ENCODE measurements around the gene ZNF182.
"Not testable (repeated sequence)": the region's sequence is repeated elsewhere in the genome, so short reads cannot be mapped to it uniquely, and the experiment has no call there.

Gene ZNF182

DNA sequence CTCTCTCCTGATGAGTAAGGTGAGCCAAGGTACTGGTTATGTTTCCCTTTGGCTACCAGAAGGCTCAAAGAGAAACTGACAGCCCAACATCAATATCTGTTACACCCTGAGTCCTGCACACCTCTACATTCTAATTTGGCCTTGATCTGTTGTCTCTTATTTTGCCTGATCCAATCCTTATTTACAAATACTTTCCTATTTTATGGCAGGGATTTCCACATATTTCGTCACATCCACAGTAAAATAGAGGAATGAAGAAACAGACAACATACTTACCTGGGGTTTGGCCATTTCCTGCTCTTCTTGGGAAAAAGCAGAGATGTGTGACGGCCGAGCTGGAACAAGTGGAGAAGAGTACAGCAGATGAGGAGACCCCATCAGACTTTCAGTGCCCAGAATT, 1.5 kb downstream of the ZNF182 start:
- no peak for DNase-seq (ENCODE audit: low read depth in 2 of 2)

DNA sequence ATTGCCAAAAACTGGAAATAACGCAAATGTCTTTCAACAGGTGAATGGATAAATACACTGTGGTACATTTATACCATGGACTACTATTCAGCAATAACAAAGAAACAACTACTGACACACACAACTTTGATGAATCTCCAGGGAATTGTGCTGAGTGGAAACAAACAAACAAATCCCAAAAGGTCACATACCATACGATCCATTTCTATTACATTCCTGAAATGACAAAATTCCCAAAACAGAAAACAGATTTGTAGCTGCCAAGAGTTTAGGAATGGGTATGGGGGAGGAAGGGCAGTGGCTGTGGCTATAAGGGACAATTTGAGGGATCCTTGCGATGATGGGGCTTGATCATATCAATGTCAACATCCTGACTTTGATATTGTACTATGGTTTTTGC, 2.5 kb downstream of the ZNF182 start:
- no peak for DNase-seq (ENCODE audit: low read depth in 2 of 2)

DNA sequence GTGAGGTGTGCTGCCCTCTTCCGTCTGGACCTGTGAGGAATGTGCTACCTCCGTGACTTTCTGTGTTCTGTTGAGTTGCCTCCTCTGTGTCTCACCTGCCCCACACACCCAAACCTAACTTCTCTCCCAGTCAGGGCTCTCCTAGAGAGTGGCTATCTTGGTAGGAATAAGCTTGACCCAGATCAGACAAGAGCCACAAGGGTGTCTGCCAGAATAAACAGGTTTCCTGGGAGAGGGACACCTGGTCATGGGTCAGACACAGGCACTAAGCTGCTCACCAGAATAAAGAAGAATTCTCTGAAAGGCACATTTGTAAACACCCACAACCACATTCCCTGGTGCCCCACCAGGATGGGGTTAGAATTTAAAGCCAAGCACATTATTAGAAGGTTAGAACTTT, 11.1 kb downstream of the ZNF182 start:
- no peak for DNase-seq (ENCODE audit: low read depth in 2 of 2)

DNA sequence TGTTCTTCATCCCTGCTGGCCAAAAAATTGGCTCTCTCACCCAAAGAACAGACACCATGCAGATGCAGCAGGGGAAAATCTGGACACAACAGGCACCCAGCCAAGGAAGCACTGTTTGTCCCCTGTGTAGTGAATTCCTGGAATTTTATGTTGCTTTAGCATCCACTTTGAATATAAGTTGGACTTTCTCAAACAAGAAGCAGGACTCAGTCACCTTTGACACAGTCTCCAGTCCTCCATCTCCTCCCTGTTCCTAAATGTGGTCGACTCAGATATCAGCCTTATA, 11.8 kb downstream of the ZNF182 start:
- no peak for DNase-seq (ENCODE audit: low read depth in 2 of 2)

DNA sequence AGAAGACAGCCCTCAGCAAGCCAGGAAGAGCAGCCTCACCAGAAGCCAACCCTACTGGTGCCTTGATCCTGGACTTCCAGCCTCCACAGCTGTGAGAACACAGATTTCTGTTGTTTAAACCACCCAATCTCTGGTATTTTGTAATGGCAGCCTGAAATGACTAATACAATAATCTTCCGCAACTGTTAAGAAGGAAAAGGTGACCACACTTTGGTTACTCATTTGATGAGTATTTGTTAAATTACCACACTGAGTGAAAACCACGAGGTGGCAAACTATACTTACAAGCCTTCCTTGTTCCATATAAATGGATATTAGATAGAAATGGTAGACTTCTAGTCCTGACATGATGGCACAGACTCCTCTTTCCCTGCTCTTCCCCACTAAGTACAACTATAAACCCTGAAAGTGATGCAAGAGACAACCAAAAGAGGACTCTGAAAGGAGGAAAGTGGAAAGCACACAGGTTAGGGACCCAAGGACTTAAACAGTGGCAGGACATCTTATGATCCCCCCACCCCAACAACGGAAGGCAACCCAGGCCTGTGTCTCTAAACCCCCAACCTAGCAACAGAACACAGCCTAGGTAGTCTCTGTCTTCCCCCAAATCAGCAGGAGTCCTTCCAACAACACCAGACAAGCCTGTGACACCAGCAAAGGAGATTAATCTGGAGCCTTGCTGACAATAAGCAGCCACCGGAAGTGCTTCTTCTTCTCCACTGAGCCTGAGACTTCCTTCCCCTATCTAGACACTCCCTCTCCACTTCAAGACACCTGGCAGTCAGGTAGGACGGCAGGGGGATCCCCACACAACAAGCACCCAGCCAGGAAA, 12.3 kb downstream of the ZNF182 start:
- DNase-seq (ENCODE audit: low read depth in 2 of 2), result no peak

DNA sequence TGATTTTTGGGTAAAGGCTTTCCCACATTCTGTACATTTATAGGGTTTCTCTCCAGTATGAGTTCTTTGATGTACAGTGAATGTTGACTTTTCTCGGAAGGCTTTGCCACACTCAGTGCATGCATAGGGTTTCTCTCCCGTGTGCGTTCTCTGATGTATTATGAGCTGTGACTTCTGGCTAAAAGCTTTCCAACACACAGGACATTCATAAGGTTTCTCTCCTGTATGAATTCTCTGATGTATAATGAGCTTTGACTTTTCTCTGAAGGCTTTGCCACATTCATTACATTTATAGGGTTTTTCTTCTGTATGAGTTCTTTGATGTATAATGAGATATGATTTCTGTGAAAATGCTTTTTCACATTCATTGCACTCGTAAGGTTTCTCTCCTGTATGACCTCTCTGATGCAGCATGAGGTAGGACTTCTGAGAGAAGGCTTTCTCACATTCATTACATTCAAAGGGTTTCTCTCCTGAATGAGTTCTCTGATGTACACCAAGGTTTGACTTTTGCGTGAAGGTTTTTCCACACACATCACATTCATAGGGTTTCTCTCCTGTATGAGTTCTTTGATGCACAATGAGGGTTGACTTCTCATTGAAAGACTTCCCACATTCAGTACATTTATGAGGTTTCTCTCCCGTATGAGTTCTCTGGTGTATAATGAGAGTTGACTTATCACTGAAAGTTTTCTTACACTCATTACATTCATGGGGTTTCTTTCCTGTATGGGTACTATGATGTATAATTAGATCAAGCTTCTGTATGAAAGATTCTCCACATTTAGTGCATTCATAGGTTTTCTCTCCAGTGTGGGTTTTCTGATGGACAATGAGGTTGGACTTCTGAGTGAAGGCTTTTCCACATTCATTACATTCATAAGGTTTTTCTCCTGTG, 27.3 kb downstream of the ZNF182 start:
- DNase-seq (ENCODE audit: low read depth in 2 of 2), result no peak

DNA sequence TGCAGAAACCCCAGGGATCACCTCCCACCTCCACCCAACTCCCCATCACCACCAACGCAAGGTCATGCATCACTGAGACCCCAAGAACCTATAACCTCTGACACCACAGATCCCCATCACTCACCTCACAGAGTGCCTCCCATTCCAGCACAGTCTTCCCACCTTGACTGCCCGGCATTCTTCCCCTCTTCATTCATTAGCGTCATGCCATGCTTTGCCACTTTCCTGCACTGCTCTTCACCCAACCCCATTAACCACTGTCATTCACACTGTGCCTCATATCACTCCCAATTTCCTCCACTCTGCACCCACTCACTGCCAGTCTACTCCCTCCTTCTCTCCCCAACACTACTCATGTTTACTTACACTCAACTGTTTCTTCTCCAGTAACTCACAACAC, 30.6 kb downstream of the ZNF182 start:
- DNase-seq (ENCODE audit: low read depth in 2 of 2), result no peak

DNA sequence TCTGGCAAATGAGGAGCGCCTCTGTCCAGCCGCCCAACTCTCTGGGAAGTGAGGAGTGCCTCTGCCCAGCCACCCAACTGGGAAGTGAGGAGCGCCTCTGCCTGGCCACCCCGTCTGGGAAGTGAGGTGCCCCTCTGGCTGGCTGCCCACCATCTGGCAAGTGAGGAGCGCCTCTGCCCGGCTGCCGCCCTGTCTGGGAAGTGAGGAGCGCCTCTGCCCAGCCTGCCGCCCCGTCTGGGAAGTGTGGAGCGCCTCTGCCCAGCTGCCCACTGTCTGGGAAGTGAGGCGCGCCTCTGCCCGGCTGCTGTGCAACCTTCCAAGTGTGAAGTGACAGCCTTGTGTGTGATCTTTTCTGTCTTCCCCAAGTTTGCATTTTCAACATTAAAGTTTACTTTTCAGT, 38.3 kb downstream of the ZNF182 start:
- not testable (repeated sequence) for DNase-seq (ENCODE audit: low read depth in 2 of 2)

DNA sequence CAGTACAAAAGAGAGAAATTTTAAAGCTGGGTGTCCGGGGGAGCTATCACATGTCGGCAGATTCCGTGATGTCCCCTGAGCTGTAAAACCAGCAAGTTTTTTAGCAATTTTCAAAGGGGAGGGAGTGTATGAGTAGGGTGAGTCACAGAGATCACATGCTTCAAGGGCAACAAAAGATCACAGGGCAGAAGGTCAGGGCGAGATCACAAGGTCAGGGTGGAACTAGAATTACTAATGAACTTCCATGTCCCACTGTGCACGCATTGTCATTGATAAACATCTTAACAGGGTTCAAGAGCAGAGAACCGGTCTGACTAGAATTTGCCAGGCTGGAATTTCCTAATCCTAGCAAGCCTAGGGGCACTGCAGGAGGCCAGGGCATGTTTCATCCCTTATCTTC, 42.0 kb downstream of the ZNF182 start:
- DNase-seq (ENCODE audit: low read depth in 2 of 2), result not testable (repeated sequence)

DNA sequence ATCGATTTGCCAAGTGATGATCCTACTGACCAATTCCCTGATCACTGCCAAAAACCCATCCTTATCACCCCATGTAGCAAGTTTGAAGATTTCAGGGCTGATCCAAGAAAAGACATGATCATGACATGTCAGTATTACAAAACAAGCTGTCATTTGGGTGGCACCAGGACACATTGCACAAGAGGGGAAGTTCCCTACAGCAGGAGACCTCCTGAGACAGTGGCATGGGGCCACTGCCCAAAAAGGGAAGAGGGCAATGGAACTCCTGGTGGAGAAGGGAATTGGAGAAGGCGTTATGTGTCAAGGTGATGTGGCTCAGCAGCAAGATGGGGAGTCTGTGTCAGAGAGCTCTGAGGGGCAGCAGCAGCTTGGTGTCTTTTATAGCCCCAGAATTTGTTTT, 43.4 kb downstream of the ZNF182 start:
- DNase-seq (ENCODE audit: low read depth in 2 of 2), result no peak

DNA sequence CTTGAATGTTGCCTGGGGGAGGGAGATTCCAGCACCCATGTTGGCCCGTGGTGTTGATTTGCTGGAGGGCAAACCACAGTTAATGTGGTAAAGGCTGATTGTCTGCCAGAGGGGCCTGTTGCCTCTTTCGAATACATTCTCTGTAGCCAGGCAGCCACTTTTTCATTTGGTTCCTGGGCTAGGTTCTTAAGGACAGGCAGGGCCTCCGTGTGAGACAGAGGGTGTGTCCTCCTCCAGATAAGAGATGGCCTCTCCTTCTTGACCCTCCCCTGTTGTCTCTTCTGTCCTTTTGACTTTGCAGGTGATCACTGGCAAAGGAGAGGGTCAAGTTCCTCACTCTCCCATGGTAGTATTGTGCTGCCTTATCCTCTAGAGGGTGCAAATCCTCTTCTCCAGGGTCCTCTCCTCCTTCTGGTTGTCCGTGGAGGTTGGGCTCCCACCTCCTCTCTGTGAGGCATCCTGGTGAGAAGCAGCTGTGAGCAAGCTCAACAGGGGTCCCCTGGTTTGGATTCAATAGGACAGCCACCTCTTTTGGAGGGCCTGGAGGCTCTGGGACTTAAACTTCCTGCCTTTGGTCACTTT, 44.9 kb downstream of the ZNF182 start:
- DNase-seq (ENCODE audit: low read depth in 2 of 2), result no peak

DNA sequence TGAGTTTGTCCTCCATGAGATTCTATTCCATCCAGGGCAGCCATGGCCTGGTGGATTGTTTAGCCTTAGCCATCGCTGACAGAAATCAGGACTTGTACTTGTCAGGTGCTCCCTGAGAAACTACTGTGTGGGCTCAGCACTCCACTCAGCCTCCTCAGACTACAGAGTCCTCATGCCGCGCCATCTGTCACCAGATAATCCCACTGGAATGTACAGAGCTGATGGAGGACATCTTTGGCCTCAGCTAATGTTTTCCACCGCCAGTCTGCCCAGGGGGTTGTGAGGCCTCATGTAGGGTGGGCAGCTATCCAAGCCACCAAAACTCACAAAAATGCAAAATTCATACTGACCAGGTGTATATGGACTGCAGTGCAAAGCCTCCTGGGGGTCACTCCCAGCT, 45.6 kb downstream of the ZNF182 start:
- not testable (repeated sequence) for DNase-seq (ENCODE audit: low read depth in 2 of 2)

DNA sequence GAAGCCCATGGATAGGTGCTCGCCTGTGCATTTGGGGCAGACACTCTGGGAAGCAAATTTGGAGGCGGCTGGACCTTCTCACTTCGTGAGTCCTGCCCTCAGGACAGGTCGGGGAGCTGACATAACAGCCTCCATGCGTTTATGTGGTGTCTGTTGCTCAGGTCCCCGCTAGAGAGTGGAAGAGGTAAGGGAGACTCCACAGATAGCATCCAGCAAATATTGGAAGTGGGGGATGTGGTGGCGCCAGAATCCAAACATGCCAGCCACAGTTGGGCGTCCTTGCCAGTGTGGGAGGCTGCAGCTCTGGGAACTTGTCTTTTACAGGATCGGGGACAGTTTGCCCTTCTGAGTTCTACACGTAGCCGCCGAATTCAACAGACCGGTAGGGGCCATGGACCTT, 47.8 kb downstream of the ZNF182 start:
- no peak for DNase-seq (ENCODE audit: low read depth in 2 of 2)

DNA sequence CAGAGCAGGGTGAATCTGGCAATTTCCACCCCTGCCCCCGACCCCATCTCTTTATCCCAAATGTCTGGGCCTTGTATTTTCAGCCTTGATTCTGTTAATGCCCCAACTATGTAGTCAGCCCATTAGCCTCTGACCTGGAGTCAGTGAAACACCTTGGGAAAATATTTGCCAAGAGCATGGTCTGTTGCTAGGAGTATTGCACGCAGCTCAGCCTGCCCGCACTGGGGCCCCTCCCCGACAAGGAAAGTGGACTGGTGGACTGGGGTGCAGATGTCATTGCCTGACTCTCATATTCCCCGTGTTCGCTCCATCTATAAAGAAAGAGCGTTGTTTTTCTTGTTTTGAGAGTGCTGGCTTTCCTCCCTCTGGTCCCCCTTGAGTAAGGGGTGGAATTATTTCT, 48.5 kb downstream of the ZNF182 start:
- DNase-seq (ENCODE audit: low read depth in 2 of 2), result not testable (repeated sequence)

DNA sequence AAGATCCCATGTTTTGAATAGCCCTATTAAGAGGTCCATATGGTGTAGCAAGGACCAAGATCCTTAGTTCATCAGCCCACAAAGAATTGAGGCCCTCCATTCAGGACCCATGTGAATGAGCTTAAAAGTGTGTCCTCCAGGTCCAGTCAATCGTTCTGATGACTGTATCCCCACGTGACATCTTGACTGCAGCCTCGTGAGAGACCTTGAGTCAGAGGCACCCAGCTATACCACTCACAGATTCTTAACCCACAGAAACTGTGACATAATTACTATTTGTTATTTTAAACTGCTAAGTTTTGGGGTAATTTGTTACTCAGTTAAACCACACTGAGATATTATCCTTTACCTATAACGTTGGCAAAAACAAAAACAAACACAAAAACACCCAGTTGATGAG, 62.4 kb downstream of the ZNF182 start:
- no peak for DNase-seq (ENCODE audit: low read depth in 2 of 2)

DNA sequence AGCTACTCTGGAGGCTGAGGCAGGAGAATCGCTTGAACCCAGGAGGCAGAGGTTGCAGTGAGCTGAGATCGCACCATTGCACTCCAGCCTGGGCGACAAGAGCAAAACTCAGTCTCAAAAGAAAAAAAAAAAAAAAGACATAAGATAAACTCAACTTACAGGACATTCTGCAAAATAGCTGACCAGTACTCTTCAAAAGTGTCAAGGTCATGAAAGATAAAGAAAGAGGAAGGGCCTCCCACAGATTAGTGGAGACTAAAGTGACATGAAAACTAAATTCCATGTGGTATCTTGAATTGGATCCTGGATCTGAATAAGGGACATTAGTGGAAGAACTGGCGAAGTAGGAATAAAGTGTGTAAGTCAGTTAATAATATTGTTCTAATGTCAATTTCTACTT, 63.3 kb downstream of the ZNF182 start:
- no peak for DNase-seq (ENCODE audit: low read depth in 2 of 2)

DNA sequence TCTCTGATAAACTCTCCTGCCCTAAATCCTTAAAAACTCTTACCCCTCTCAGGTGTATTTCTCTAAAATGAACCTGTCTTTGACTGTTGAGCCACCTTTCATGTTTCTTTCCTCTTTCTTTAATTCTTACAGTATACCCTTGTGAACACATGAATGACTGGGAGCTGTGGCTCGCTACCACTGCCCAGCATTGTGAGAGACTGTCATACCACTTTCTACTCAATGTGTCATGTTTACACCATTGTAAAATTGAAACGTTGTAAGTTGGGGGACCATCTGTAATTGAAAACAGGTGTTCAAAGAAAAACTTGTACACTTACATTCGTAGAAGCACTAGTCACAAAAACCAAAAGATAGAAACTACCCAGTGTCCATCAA, 66.9 kb downstream of the ZNF182 start:
- no peak for DNase-seq (ENCODE audit: low read depth in 2 of 2)

DNA sequence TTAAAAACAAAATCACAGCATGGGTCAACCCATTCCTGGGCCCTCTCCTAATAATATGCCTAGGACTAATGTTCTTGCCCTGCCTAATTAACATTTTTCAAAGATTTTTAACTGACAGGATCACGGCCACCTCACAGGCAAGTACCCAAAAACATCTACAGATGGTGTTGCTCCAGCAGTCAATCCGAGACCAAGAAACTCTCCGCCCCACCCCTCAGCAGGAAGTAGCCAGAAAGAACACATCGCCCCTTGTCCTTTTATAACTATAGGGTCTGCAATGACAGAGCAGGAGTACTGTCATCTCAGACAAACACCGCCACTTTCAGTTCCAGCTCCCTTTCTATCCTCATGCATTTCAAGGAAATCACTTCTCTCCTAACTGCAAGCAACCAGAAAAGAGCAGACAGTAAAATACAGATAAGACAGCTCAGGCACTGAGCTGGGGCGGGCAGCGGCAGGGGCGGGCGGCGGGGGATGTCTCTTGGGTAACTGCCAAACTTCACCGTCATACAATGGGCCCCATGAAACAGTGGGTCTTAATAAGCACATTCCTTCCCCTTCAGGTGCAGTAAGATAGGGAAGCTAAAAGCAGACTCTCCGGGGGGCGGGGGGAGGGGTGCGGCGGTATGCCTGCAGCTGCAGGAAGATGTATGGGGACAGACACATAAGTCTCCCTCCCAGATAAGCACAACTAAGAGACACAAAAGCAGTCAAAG, 67.4 kb downstream of the ZNF182 start:
- no peak for DNase-seq (ENCODE audit: low read depth in 2 of 2)

DNA sequence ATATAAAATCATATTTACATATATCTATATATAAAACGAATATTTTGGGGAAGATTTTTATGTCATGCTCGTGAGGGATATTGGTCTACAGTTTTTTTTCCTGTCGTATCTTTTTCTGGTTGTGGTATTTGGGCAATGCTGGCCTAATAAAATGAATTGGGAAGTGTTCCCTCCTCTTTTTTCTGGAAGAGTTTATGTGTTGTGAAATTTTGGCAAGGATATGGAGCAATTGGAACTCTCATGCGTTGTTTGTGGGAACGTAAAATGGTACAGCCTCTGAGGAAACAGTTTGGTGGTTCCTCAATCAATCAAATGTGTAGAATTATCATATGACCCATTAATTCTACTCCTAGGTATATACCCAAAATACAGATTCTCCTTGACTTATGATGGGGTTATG, 69.8 kb downstream of the ZNF182 start:
- DNase-seq (ENCODE audit: low read depth in 2 of 2), result no peak

DNA sequence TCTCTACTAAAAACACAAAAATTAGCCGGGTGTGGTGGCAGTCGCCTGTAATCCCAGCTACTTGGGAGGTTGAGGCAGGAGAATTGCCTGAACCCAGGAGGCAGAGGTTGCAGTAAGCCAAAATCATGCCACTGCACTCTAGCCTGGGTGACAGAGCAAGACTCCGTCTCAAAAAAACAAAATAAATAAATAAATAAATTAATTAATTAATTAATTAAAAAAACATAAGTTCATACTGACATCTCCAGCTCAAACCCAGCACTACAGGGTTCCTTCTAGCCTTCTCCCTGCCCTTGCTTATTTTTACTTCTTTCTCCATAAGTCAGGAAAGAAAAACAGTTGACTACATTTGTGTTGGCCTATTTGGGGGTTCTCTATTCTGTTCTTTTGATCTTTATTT, 71.8 kb downstream of the ZNF182 start:
- not testable (repeated sequence) for DNase-seq (ENCODE audit: low read depth in 2 of 2)

DNA sequence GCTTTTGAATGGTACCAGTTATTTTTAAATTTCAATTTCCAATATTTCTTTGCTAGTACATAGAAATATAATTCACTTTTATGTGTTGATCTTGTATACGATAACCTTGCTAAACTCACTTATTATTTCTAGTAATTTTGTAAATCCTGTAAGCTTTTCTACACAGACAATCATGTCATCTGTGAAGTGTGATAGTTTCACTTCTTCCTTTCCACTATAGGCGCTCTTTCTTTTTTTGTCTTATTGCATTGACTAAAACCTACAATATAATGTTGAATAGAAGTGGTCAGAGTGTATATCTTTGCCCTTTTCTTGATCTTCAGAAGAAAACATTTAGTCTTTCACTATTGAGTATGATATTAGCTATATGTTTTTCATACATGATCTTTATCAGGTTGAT, 76.6 kb downstream of the ZNF182 start:
- no peak for DNase-seq (ENCODE audit: low read depth in 2 of 2)

Measured in stimulated activated CD8-positive, alpha-beta memory T cell treated with anti-CD3 and anti-CD28 coated beads, Interleukin-15, amount 100 ng/mL, for 48 hours (primary cell).